HepG2 (cell line): Measurements from ENCODE around the gene SIRT6. TPM values are rescaled to one million over a fixed set of nuclear protein-coding genes. Genes with fewer than 3 reads are reported as not detected.

ENCODE experiments used
- E2F2 ChIP-seq: sonication (generic); formaldehyde crosslinking; IDR thresholded peaks from 2 replicates; pipeline ENCODE4 v1.4.0; 2020; ENCODE audit warnings: missing genetic modification reagents, borderline replicate concordance
- FOXA1 ChIP-seq, 2 experiments: fragments of 450-650 bp in 1 of 2; sonication (generic) in 1 of 2; formaldehyde crosslinking in 1 of 2; IDR thresholded peaks; 2 replicates each; pipeline versions ENCODE4 v1.4.0 to v1.6.1; 2016 to 2020; ENCODE audit warnings: missing genetic modification reagents in 1 of 2
- JDP2 ChIP-seq: sonication (generic); formaldehyde crosslinking; IDR thresholded peaks from 2 replicates; pipeline ENCODE4 v1.8.1; 2022; ENCODE audit warnings: missing genetic modification reagents, borderline replicate concordance
- XRCC5 ChIP-seq: fragments of 200-400 bp; formaldehyde crosslinking; optimal IDR thresholded peaks from 2 replicates; pipeline ENCODE3; 2017; ENCODE audit warnings: mild to moderate bottlenecking, low read length
- ZBTB40 ChIP-seq, 2 experiments: fragments of 450-650 bp in 1 of 2; sonication (generic) in 1 of 2; formaldehyde crosslinking in 1 of 2; IDR thresholded peaks; 2 replicates each; pipeline versions ENCODE4 v1.6.1 to v1.8.0; 2016 to 2022; ENCODE audit warnings: antibody characterized with exemption in 1 of 2, mild to moderate bottlenecking in 1 of 2, missing genetic modification reagents in 1 of 2
- ZNF280D ChIP-seq: sonication (generic); formaldehyde crosslinking; IDR thresholded peaks from 2 replicates; pipeline ENCODE4 v1.5.1; 2020; ENCODE audit warnings: mild to moderate bottlenecking, missing genetic modification reagents
- ZNF292 ChIP-seq: sonication (generic); formaldehyde crosslinking; IDR thresholded peaks from 2 replicates; pipeline ENCODE4 v1.8.1; 2022; ENCODE audit warnings: mild to moderate bottlenecking, low read depth, missing genetic modification reagents, borderline replicate concordance
- ZNF512 ChIP-seq: sonication (generic); formaldehyde crosslinking; IDR thresholded peaks from 2 replicates; pipeline ENCODE4 v1.4.0; 2020; ENCODE audit warnings: mild to moderate bottlenecking, missing genetic modification reagents
- polyA plus RNA-seq, 8 experiments: library from polyadenylated mRNA; depleted of rRNA in 3 of 8; stranded (reverse) in 7 of 8; unstranded in 1 of 8; fragments of >200 nt; fragmentation: Illumina TruSeq in 4 of 8; extraction: Trizol in 4 of 8; gene quantifications; 2 replicates each; pipeline versions ENCODE4 v1.2.1 to v1.2.3, GENCODE V29; 2011 to 2016; ENCODE audit warnings: low read depth in 4 of 8, missing spikeins in 1 of 8, mixed read lengths in 1 of 8; ENCODE audit not compliant: insufficient read depth in 1 of 8
- total RNA-seq, 5 experiments: library from RNA; depleted of rRNA; stranded (reverse); fragments of >200 nt; fragmentation: Illumina TruSeq; extraction: Trizol; gene quantifications; 2 replicates each; pipeline ENCODE4 v1.2.3, GENCODE V29; 2016; ENCODE audit warnings: low read depth in 1 of 5

SIRT6 gene
- total and polyA plus RNA-seq, 2 of the 13 experiments (the other 11 are each of a cell fraction or from before 2014, with no cell fraction given), result 11.0 to 18.4 TPM

GRCh38 chr19:4186087-4186993 is 4.0 kb upstream of the SIRT6 start (continued):
- TF ChIP-seq ZNF280D (no peak), E2F2 (no peak), JDP2 (CRISPR knock-in tag) (no peak), XRCC5 (peak; percentile 90), ZNF512 (CRISPR knock-in tag) (0 out of 2 replicates have a peak, but pooled peaks have one; percentile 60), FOXA1 (IDR thresholded peaks at IDR 0.05) (no peak), FOXA1 (CRISPR knock-in tag; IDR thresholded peaks at IDR 0.05) (no peak), ZNF292 (CRISPR knock-in tag) (no peak), ZBTB40 (IDR thresholded peaks at IDR 0.05) (no peak), ZBTB40 (CRISPR knock-in tag; IDR thresholded peaks at IDR 0.05) (peak; percentile 60)
